HG02571 (cell line): ENCODE measurements around the gene TMEM120B.
"Not testable (repeated sequence)": the region's sequence is repeated elsewhere in the genome, so short reads cannot be mapped to it uniquely, and the experiment has no call there.

Experiments
- ATAC-seq: cut with Tn5 transposase; IDR thresholded peaks from one replicate; pipeline ENCODE4 v1.9.1; 2021; ENCODE audit warnings: mild to moderate bottlenecking, moderate library complexity; ENCODE audit not compliant: unreplicated experiment

TMEM120B gene

DNA sequence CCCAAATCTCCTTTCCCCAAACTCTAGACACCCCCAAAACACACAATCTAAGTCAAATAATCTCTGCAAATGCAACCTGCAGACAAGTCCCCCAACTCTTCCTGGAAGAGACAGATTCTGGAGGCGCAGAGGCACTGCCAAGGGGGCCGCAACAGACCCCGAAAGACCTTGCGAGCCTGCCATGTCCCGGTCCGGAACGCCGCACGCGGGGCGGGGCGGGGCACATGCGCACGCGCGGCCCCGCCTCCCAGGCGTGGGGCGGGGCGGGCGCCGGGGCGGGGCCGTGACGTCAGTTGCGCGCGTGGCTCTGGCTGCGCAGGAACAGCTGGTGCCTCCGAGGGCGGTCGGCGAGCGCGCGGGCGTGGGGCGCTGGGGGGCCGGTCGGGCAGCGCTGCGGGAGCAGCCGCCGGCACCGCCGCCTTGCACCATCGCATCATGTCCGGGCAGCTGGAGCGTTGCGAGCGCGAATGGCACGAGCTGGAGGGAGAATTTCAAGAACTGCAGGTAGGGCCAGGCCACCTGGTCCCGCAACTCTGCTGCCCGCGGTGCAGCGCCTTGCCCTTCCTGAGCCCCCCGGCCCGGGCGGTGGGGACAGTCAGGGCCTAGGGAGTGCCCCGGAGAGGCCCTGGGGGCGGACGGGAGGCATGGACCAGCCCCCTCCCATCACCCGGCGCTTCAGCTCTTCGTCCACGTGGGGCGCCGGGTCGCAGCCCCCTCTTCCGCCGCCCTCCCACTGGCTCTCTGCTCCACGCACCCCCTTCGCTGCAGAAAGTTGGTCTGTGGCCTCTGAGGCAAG, at the start of gene TMEM120B:
Gene TMEM120B (plus strand): TSS at position 292 of the 796 bp plus-strand sequence. CDS start 144 bp downstream, at position 436.
- peak; percentile 59 for ATAC-seq

DNA sequence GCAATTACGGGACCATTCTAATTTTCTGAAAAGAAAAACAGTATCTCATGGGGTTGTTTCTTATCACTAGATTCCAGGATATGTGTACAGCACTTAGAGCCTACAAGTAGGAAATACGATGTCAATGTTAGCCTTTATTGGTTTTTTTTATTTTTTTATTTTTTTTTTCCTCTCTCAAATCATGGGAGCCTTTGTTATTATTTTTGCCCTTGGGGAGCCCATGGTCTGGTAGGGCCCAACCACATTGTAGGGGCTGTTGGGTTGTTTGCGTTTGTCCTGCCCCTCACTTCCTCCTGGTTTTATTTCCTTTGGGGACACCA, 49.0 kb upstream of the TMEM120B start:
- ATAC-seq: no peak

DNA sequence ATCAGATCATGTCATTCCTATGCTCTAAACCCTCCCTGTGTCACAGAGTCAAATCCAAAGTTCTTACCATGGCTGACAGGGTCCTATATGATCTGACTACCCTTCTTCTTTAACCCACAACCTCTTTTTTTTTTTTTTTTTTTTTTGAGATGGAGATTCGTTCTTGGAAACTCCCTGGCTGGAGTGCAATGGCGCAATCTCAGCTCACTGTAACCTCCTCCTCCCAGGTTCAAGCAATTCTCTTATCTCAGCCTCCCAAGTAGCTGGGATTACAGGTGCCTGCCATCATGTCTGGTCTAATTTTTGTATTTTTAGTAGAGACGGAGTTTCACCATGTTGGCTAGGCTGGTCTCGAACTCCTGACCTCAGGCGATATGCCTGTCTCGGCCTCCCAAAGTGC, 45.7 kb upstream of the TMEM120B start:
- not testable (repeated sequence) for ATAC-seq

DNA sequence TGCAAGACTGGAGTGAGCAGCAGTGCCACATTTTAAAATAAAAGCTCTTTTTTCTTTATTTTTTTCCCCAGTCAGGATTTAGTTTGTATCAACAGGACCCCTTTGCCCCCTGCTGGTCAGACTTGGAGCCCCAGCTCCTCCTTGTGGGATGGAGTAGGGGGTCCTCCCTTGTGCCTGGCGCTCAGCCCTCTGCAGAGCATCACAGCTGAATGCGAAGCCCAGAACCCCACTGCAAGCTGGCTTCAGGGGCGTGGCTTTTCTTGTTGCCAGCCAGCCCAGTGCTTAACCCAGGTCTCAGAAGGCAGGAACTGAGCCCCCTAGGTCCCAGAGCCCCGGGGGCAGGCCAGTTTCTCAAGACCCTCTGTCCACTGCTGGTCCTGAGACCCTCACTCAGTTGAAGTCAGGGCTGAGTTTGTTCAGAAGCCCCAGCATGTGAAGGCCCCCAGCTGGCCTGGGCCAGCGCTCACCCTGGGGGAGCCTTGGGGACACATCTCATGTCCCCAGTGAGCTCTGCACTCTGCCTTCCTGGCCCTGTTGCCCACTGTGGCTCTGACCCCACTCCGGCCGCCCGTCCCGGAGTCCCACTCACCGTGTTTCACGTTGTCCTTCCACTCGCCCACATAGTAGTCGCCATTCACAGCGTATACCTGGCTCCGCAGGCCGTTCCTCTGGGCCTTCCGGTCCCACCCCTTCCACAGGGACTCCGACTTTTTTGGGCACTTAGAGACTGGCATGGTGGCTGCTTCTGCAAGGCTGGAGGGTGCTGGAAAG, 43.6 kb upstream of the TMEM120B start:
- no peak for ATAC-seq

- ATAC-seq: no peak
Observed at GRCh38 chr12:121669521-121669900, 43.0 kb upstream of the TMEM120B start, which contains the start of gene MORN3. Gene MORN3, minus strand, starts transcription at chr12:121669654. Its CDS starts 171 bp downstream, at chr12:121669483.

- ATAC-seq: no peak
Observed at GRCh38 chr12:121673013-121673511, 39.5 kb upstream of the TMEM120B start.

GRCh38 chr12:121676190-121676589, 36.4 kb upstream of the TMEM120B start:
- no peak for ATAC-seq

- ATAC-seq: no peak
Observed at GRCh38 chr12:121678305-121678704, 34.2 kb upstream of the TMEM120B start.

DNA sequence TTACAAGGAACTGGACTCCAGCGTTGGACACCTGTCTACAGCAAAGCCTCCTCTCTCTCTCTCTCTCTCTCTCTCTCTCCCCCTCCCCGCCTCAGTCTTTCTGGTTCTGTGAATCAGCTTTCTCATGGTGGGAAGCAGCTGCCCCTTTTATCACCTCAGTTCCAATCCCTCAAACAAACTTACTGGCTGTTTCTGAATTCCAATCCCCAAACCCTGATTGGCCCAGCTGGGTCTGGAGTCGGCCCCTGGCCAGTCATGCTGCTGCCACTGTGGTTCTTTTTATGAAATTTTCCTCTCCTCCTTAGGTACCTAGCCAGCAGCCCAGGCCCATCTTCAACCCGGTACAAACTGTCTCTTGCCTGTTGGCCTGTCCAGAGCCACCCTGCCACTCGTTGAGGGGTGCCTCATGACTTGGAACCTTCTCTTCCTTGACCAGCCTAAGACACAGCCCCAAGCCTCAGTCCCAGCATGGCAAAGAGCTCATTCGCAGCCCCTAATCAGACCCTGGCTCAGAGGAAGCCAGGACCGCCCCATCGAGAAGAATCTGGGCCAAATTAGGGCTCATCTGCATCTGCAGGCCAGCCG, 33.7 kb upstream of the TMEM120B start:
- ATAC-seq: no peak

DNA sequence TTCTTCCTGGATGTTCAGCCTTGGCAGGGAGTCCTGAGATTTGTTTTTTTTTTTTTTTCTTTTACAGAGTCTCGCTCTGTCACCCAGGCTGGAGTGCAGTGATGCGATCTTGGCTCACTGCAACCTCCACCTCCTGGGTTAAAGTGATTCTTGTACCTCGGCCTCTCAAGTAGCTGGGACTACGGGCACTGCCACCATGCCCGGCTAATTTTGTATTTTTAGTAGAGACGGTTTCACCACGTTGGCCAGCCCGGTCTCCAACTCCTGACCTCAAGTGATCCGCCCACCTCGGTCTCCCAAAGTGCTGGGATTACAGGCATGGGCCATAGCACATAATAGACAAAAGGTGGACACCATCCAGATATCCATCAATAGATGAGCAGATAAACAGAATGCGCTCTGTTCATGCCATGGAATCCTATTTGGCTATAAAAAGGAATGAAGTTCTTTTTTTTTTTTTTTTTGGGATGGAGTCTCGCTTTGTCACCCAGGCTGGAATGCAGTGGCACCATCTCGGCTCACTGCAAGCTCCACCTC, 32.8 kb upstream of the TMEM120B start:
- ATAC-seq: not testable (repeated sequence)

DNA sequence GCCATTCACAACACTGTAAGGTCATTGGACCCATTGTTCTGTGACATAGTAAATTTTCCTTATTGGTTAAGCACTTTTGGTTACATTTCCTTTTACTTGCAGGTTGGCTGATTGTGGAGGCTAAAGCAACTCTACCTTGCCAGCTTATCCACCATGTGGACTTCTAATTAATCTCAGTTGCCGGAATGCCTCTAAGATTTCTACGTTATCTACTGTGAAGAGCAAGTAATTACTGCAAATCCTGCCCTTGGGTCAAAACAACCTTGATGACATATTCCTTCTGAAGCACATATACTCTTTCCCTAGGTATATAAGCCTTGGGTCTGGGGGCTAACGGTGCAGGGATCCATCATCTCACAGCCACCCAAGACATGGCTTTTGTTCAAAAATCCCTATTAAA, 23.6 kb upstream of the TMEM120B start:
- no peak for ATAC-seq

GRCh38 chr12:121689430-121689829, 23.1 kb upstream of the TMEM120B start:
- no peak for ATAC-seq

DNA sequence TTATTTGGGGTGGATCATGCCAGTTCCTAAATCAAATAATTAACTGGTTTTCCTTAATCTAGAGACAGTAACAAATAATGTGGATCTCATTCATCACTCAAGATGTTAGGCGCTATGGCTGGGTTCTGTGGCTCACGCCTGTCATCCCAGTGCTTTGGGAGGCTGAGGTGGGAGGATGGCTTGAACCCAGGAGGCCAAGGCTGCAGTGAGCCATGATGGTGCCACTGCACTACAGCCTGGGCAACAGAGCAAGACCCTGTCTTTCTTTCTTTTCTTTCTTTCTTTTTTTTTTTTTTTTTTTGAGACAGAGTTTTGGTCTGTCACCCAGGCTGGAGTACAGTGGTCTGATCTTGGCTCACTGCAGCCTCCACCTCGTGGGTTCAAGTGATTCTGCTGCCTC, 19.8 kb upstream of the TMEM120B start:
- ATAC-seq: not testable (repeated sequence)

GRCh38 chr12:121693155-121693687, 19.3 kb upstream of the TMEM120B start:
- ATAC-seq: no peak

DNA sequence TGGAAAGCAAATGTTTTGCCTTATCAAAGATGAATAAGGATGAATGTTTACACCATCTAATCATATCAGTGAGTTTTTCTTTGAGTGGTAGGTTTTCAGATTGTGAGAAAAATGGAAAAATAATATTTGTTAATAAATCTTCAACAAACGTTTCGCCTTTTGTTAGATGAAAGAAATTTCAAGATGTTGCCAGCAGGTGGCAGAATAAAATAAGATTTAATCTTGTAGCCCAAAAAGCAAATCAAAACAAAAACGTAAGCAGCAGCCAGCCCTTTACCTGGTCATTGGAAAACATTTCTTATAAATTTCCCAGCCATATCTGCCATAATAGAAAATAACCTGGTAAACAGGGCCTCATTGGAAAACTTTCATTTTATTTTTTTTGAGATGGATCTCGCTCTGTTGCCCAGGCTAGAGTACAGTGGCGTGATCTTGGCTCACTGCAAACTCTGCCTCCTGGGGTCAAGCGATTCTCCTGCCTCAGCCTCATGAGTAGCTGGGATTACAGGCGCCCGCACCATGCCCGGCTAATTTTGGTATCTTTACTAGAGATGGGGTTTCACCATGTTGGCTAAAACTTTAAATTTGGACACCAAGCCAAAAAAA, 15.4 kb upstream of the TMEM120B start:
- no peak for ATAC-seq

DNA sequence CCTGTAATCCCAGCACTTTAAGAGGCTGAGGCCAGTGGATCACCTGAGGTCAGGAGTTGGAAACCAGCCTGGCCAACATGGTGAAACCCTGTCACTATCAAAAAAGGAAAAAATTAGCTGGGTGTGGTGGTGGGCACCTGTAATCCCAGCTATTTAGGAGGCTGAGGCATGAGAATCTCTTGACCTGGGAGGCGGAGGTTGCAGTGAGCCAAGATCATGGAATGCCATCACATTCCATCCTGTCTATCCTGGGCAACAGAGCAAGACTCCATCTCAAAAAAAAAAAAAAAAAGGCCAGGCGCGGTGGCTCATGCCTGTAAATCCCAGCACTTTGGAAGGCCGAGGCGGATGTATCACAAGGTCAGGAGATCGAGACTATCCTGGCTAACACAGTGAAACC, 14.7 kb upstream of the TMEM120B start:
- ATAC-seq: not testable (repeated sequence)

- no peak for ATAC-seq
Observed at GRCh38 chr12:121701667-121702277, 10.8 kb upstream of the TMEM120B start.

DNA sequence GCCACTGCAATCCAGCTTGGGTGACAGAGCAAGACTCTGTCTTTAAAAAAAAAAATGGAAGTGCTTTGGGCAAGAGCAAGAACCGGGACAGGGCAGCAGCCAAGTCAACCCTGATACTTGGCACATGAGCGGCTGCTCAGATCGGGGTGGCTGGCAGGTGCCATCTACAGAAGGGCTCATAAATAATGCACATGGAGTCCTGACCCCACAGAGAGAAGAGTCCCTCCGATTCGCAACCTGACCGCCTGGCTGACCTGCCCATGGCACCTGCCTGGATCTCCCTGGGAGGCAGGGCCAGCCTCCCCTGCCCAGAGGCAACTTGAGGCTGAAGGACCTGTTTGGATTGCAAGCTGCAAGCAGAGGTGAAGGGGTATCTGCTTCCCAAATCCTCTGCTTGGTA, 9.6 kb upstream of the TMEM120B start:
- no peak for ATAC-seq

- ATAC-seq: no peak
Observed at GRCh38 chr12:121705514-121705913, 7.0 kb upstream of the TMEM120B start.
